Measurements from ENCODE around the gene GABRD. TPM values are rescaled to one million over a fixed set of nuclear protein-coding genes. Genes with fewer than 3 reads are reported as not detected.

Gene GABRD
- total RNA-seq, 1 donor from 2014 or later = not detected

GRCh38 chr1:2046174-2046917 lies 27.2 kb downstream of the GABRD start:
- DNase-seq (ENCODE audit: extremely low spot score in 2 of 2) = no peak
- Histone ChIP-seq H3K4me3 (no peak overlapping the region), H3K9me3 (no peaks in the 10 kb centered on the region), H3K36me3 (no peaks in the 10 kb centered on the region), H3K4me1 (peaks cover 37% of the 10 kb centered on the region), H3K27ac (peak overlapping the region; percentile 59), H3K27me3 (no peaks in the 10 kb centered on the region)
- intact Hi-C loops (cut with DNase I) = loop anchor here (5.0 kb wide), 1 partner anchor 84 kb away; no protein-coding TSS in a partner anchor
- TF ChIP-seq CTCF (IDR thresholded peaks at IDR 0.05) = peak in 1 of 3 experiments; percentile 45
- peak in 1 of 2 donors; percentile 21 for TF ChIP-seq POLR2AphosphoS5 (IDR thresholded peaks at IDR 0.05; ENCODE audit: insufficient read depth in 1 of 2, low read depth in 1 of 2)
- TF ChIP-seq POLR2A (IDR thresholded peaks at IDR 0.05) = no peak

- intact Hi-C loops (cut with DNase I) = loop anchor here (5.0 kb wide), 1 partner anchor 85 kb away; no protein-coding TSS in a partner anchor
- Histone ChIP-seq H3K4me1 (peaks cover 44% of the 10 kb centered on the region), H3K9me3 (no peaks in the 10 kb centered on the region), H3K4me3 (no peak overlapping the region), H3K36me3 (no peaks in the 10 kb centered on the region), H3K27me3 (no peaks in the 10 kb centered on the region), H3K27ac (peak overlapping the region; percentile 12)
- no peak for DNase-seq (ENCODE audit: extremely low spot score in 2 of 2)
- TF ChIP-seq POLR2AphosphoS5 (IDR thresholded peaks at IDR 0.05; ENCODE audit: insufficient read depth in 1 of 2, low read depth in 1 of 2) (no peak), CTCF (IDR thresholded peaks at IDR 0.05) (no peak), POLR2A (IDR thresholded peaks at IDR 0.05) (no peak)
Observed at GRCh38 chr1:2046953-2047748, 28.0 kb downstream of the GABRD start.

- intact Hi-C loops (cut with DNase I) = loop anchor here (5.0 kb wide), 1 partner anchor 86 kb away; no protein-coding TSS in a partner anchor
- TF ChIP-seq POLR2AphosphoS5 (IDR thresholded peaks at IDR 0.05; ENCODE audit: insufficient read depth in 1 of 2, low read depth in 1 of 2) (no peak), POLR2A (IDR thresholded peaks at IDR 0.05) (no peak), CTCF (IDR thresholded peaks at IDR 0.05) (no peak)
- H3K4me1 ChIP-seq = peaks cover 44% of the 10 kb centered on the region
Observed at GRCh38 chr1:2047749-2048729, 28.9 kb downstream of the GABRD start.

GRCh38 chr1:2049225-2049717 lies 30.1 kb downstream of the GABRD start:
- H3K36me3 ChIP-seq = no peaks in the 10 kb centered on the region
- H3K4me1 ChIP-seq = peaks cover 44% of the 10 kb centered on the region
- no peak overlapping the region for H3K27ac ChIP-seq
- no peak for TF ChIP-seq POLR2AphosphoS5 (IDR thresholded peaks at IDR 0.05; ENCODE audit: insufficient read depth in 1 of 2, low read depth in 1 of 2)
- TF ChIP-seq POLR2A (IDR thresholded peaks at IDR 0.05) = no peak
- TF ChIP-seq CTCF (IDR thresholded peaks at IDR 0.05) = no peak
- H3K9me3 ChIP-seq = no peaks in the 10 kb centered on the region
- H3K4me3 ChIP-seq = peak overlapping the region; percentile 56 to 67
- H3K27me3 ChIP-seq = no peaks in the 10 kb centered on the region
- DNase-seq (ENCODE audit: extremely low spot score in 2 of 2) = no peak
- intact Hi-C loops (cut with DNase I) = loop anchor here (5.0 kb wide), 1 partner anchor 87 kb away; no protein-coding TSS in a partner anchor

More at GRCh38 chr1:2047749-2048729, 28.9 kb downstream of the GABRD start:
- Histone ChIP-seq H3K4me3 (no peak overlapping the region), H3K27me3 (no peaks in the 10 kb centered on the region), H3K27ac (no peak overlapping the region), H3K9me3 (no peaks in the 10 kb centered on the region), H3K36me3 (no peaks in the 10 kb centered on the region)
- DNase-seq (ENCODE audit: extremely low spot score in 2 of 2) = no peak

All from vagina (tissue), 2 donors.